Lower lobe of right lung (tissue), 2 donors: ENCODE measurements around the gene DLG5. TPM values are rescaled to one million over a fixed set of nuclear protein-coding genes. Genes with fewer than 3 reads are reported as not detected.

ENCODE experiments used
- ATAC-seq, 2 donors: fragments of 200-7000 bp; cut with Tn5 transposase; one replicate each; pipeline ENCODE4 v1.9.1; 2020 to 2022; ENCODE audit warnings: mild to moderate bottlenecking in 2 of 2, moderate library complexity in 2 of 2
- DNase-seq: peaks from one replicate; pipeline ENCODE4 v3.0.0-alpha.2; 2020
- H3K27ac ChIP-seq: fragments of 200-600 bp; one replicate; pipeline ENCODE4 v1.8.0; 2022
- H3K27me3 ChIP-seq: fragments of 200-600 bp; one replicate; pipeline ENCODE4 v1.8.0; 2022; ENCODE audit warnings: low read depth
- H3K36me3 ChIP-seq: fragments of 200-600 bp; one replicate; pipeline ENCODE4 v1.8.0; 2022; ENCODE audit warnings: mild to moderate bottlenecking
- H3K4me1 ChIP-seq: fragments of 200-600 bp; one replicate; pipeline ENCODE4 v1.8.0; 2022
- H3K4me3 ChIP-seq: fragments of 200-600 bp; one replicate; pipeline ENCODE4 v1.8.0; 2022; ENCODE audit warnings: mild to moderate bottlenecking
- H3K9me3 ChIP-seq: fragments of 200-600 bp; one replicate; pipeline ENCODE4 v1.8.0; 2022
- intact Hi-C: fragments of 100-400 bp; cut with DNase I; formaldehyde crosslinking; loops from one replicate; pipeline ENCODE4 v1.11.0; 2022
- total RNA-seq: library from RNA; stranded (reverse); fragmentation: NEBNext Ultra II Directional; extraction: Animal tissue kit (Norgen Biotek cat#: 25700); gene quantifications from one replicate; pipeline ENCODE4 v1.2.1, GENCODE V29; 2021
- TF ChIP-seq, protein P1 (sequence below): fragments of 200-600 bp; IDR thresholded peaks from one replicate; pipeline ENCODE4 v1.8.0; 2022; ENCODE audit warnings: antibody characterized with exemption, mild to moderate bottlenecking
- donor health status: DM: no; HTN: yes; CAD: no; lungs with severe emphysema.

DLG5 gene
- total RNA-seq, 1 donor from 2014 or later: 18.7 TPM

- Histone ChIP-seq H3K27ac (no peak overlapping the region), H3K4me3 (no peak overlapping the region), H3K36me3 (no peaks in the 10 kb centered on the region), H3K9me3 (no peaks in the 10 kb centered on the region), H3K4me1 (no peaks in the 10 kb centered on the region), H3K27me3 (no peaks in the 10 kb centered on the region)
- DNase-seq: no peak
- TF ChIP-seq, protein P1, sequence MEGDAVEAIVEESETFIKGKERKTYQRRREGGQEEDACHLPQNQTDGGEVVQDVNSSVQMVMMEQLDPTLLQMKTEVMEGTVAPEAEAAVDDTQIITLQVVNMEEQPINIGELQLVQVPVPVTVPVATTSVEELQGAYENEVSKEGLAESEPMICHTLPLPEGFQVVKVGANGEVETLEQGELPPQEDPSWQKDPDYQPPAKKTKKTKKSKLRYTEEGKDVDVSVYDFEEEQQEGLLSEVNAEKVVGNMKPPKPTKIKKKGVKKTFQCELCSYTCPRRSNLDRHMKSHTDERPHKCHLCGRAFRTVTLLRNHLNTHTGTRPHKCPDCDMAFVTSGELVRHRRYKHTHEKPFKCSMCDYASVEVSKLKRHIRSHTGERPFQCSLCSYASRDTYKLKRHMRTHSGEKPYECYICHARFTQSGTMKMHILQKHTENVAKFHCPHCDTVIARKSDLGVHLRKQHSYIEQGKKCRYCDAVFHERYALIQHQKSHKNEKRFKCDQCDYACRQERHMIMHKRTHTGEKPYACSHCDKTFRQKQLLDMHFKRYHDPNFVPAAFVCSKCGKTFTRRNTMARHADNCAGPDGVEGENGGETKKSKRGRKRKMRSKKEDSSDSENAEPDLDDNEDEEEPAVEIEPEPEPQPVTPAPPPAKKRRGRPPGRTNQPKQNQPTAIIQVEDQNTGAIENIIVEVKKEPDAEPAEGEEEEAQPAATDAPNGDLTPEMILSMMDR: no peak
- intact Hi-C loops: no loop called here
- no peak for ATAC-seq
Measured at GRCh38 chr10:77959887-77960455, 33.4 kb upstream of the DLG5 start.

GRCh38 chr10:77959384-77959783 lies 32.8 kb upstream of the DLG5 start:
- no peak for ATAC-seq
- Histone ChIP-seq H3K4me1 (no peaks in the 10 kb centered on the region), H3K27me3 (no peaks in the 10 kb centered on the region), H3K9me3 (no peaks in the 10 kb centered on the region), H3K4me3 (no peak overlapping the region), H3K27ac (no peak overlapping the region), H3K36me3 (no peaks in the 10 kb centered on the region)
- TF ChIP-seq, protein P1: no peak
- intact Hi-C loops: no loop called here
- DNase-seq: no peak

DNA sequence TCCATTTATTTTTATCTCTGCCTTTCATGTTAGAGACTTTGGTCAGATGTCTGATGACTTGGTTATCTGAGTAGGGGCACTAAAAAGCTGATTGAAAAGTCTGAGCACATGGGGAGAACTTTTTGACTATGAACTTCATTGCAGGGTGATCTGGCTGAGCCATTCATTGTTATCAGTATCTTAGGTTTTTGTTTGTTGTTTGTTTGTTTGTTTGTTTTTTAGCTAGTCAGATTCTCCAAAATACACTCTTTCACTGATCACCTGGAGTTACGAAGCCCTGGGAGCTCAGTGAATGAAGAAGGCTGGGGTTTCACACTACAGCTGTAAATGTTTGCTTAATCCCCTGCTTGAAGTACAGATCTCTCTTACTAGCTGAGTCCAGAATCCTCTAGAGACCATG lies 28.6 kb upstream of the DLG5 start:
- no peak overlapping the region for H3K27ac ChIP-seq
- DNase-seq: no peak

GRCh38 chr10:77949167-77949566 lies 22.6 kb upstream of the DLG5 start:
- no peaks in the 10 kb centered on the region for H3K4me1 ChIP-seq
- no peak overlapping the region for H3K4me3 ChIP-seq
- DNase-seq (no peak), ATAC-seq (no peak)
- intact Hi-C loops: no loop called here
- H3K9me3 ChIP-seq: peaks cover 19% of the 10 kb centered on the region
- H3K36me3 ChIP-seq: no peaks in the 10 kb centered on the region
- no peaks in the 10 kb centered on the region for H3K27me3 ChIP-seq
- no peak overlapping the region for H3K27ac ChIP-seq
- TF ChIP-seq, protein P1: no peak

More for the DNA sequence above, 28.6 kb upstream of the DLG5 start:
- peaks cover 19% of the 10 kb centered on the region for H3K9me3 ChIP-seq
- no peaks in the 10 kb centered on the region for H3K36me3 ChIP-seq
- intact Hi-C loops: no loop called here
- H3K4me1 ChIP-seq: no peaks in the 10 kb centered on the region
- no peak overlapping the region for H3K4me3 ChIP-seq
- no peaks in the 10 kb centered on the region for H3K27me3 ChIP-seq
- TF ChIP-seq, protein P1: no peak
- no peak for ATAC-seq

DNA sequence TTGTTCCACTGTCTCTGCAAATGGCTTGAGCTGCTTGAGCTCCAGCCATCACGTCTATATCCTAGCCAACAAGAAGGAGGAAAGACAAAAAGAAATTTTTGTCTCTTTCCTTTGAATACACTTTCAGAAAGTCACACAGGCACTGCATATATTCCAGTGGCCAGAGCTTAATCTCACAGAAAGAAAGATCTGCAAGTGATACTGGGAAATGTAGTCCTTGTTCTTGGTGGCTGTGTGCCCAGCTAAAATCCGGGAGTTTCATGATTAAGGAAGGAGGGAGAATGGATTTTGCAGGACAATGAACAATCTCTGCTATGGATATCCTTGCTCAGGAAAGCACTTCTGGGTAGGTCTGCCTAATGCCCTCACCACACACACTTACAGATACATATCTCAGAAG lies 19.5 kb upstream of the DLG5 start:
- ATAC-seq (no peak), DNase-seq (no peak)
- intact Hi-C loops: no loop called here
- TF ChIP-seq, protein P1: no peak
- Histone ChIP-seq H3K9me3 (peaks cover 5% of the 10 kb centered on the region), H3K36me3 (no peaks in the 10 kb centered on the region), H3K4me1 (no peaks in the 10 kb centered on the region), H3K4me3 (no peak overlapping the region), H3K27ac (no peak overlapping the region), H3K27me3 (no peaks in the 10 kb centered on the region)

DNA sequence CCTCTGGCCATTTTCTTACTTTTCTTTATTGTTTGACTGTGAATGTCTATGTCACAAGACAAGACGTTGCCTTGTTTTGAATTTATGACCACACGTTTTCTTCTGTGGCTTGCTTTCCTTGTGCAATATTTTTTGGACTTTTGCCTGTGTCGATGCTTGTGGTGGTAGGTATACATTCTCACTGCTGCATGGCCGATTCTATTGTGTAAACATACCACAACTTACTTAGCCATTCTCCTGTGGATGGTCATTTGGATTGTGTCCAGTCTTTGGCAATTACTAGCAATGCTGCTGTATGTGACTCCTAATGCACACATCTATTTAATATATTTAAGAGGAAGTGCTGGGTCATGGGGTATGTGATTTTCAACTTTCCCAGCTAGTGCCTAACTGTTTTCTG lies 18.0 kb upstream of the DLG5 start:
- TF ChIP-seq, protein P1: no peak
- Histone ChIP-seq H3K9me3 (no peaks in the 10 kb centered on the region), H3K4me3 (no peak overlapping the region), H3K4me1 (no peaks in the 10 kb centered on the region), H3K27me3 (no peaks in the 10 kb centered on the region), H3K36me3 (no peaks in the 10 kb centered on the region), H3K27ac (no peak overlapping the region)
- DNase-seq: no peak
- intact Hi-C loops: no loop called here
- no peak for ATAC-seq
